Left ventricle myocardium inferior (tissue), 1 donor: ENCODE measurements around the gene GUCY2D. TPM values are rescaled to one million over a fixed set of nuclear protein-coding genes. Genes with fewer than 3 reads are reported as not detected.

Source experiments
- DNase-seq: peaks from one replicate; pipeline ENCODE4 v3.0.0-alpha.2; 2020
- H3K27ac ChIP-seq: fragments of 200-600 bp; replicated peaks from 2 replicates; pipeline ENCODE4 v1.8.0; 2021
- H3K27me3 ChIP-seq: fragments of 200-600 bp; 2 replicates; pipeline ENCODE4 v1.8.0; 2021; ENCODE audit warnings: low read depth
- H3K36me3 ChIP-seq: fragments of 200-600 bp; 2 replicates; pipeline ENCODE4 v1.8.0; 2021
- H3K4me1 ChIP-seq: fragments of 200-600 bp; 2 replicates; pipeline ENCODE4 v1.8.0; 2021
- H3K4me3 ChIP-seq: fragments of 200-600 bp; 2 replicates; pipeline ENCODE4 v1.8.0; 2021; ENCODE audit warnings: mild to moderate bottlenecking, moderate library complexity
- H3K9me3 ChIP-seq: fragments of 200-600 bp; replicated peaks from 2 replicates; pipeline ENCODE4 v1.8.0; 2021
- intact Hi-C: fragments of 100-400 bp; cut with micrococcal nuclease; formaldehyde crosslinking; loops from one replicate; pipeline ENCODE4 v1.11.0; 2022
- total RNA-seq: library from RNA; stranded (reverse); fragmentation: NEBNext Ultra II Directional; extraction: Animal tissue kit (Norgen Biotek cat#: 25700); gene quantifications from one replicate; pipeline ENCODE4 v1.2.1, GENCODE V29; 2021
- TF ChIP-seq, protein P1 (sequence below): fragments of 200-600 bp; IDR thresholded peaks from 2 replicates; pipeline ENCODE4 v1.8.0; 2021; ENCODE audit warnings: antibody characterized with exemption, mild to moderate bottlenecking, borderline replicate concordance
- donor health status: DM: no; HTN: yes; CAD: no; lungs with severe emphysema.

Gene GUCY2D
- total RNA-seq, 1 donor from 2014 or later = not detected

GRCh38 chr17:8062807-8063483 is 60.5 kb downstream of the GUCY2D start:
- H3K36me3 ChIP-seq = no peaks in the 10 kb centered on the region
- H3K4me1 ChIP-seq = peaks cover 9% of the 10 kb centered on the region
- no peak for DNase-seq
- H3K4me3 ChIP-seq = no peak overlapping the region
- no peaks in the 10 kb centered on the region for H3K9me3 ChIP-seq
- no peak overlapping the region for H3K27ac ChIP-seq
- intact Hi-C loops = no loop called here
- H3K27me3 ChIP-seq = peaks cover 94% of the 10 kb centered on the region
- TF ChIP-seq, protein P1, sequence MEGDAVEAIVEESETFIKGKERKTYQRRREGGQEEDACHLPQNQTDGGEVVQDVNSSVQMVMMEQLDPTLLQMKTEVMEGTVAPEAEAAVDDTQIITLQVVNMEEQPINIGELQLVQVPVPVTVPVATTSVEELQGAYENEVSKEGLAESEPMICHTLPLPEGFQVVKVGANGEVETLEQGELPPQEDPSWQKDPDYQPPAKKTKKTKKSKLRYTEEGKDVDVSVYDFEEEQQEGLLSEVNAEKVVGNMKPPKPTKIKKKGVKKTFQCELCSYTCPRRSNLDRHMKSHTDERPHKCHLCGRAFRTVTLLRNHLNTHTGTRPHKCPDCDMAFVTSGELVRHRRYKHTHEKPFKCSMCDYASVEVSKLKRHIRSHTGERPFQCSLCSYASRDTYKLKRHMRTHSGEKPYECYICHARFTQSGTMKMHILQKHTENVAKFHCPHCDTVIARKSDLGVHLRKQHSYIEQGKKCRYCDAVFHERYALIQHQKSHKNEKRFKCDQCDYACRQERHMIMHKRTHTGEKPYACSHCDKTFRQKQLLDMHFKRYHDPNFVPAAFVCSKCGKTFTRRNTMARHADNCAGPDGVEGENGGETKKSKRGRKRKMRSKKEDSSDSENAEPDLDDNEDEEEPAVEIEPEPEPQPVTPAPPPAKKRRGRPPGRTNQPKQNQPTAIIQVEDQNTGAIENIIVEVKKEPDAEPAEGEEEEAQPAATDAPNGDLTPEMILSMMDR = no peak

- no peak for DNase-seq
- no peaks in the 10 kb centered on the region for H3K9me3 ChIP-seq
- no peaks in the 10 kb centered on the region for H3K36me3 ChIP-seq
- no peak overlapping the region for H3K4me3 ChIP-seq
- intact Hi-C loops = no loop called here
- H3K27ac ChIP-seq = no peak overlapping the region
- H3K27me3 ChIP-seq = peaks cover 87% of the 10 kb centered on the region
- peaks cover 9% of the 10 kb centered on the region for H3K4me1 ChIP-seq
- TF ChIP-seq, protein P1 = no peak
Measured at GRCh38 chr17:8063761-8064534, 61.5 kb downstream of the GUCY2D start.

- Histone ChIP-seq H3K4me3 (no peak overlapping the region), H3K4me1 (peaks cover 9% of the 10 kb centered on the region), H3K27ac (no peak overlapping the region), H3K27me3 (peaks cover 81% of the 10 kb centered on the region), H3K9me3 (no peaks in the 10 kb centered on the region), H3K36me3 (no peaks in the 10 kb centered on the region)
- TF ChIP-seq, protein P1 = no peak
- intact Hi-C loops = no loop called here
- DNase-seq = no peak
Measured at GRCh38 chr17:8064561-8065019, 62.2 kb downstream of the GUCY2D start.

- Histone ChIP-seq H3K27me3 (peaks cover 80% of the 10 kb centered on the region), H3K9me3 (no peaks in the 10 kb centered on the region)
Measured at GRCh38 chr17:8066841-8067775, 64.7 kb downstream of the GUCY2D start.

More at GRCh38 chr17:8066841-8067775, 64.7 kb downstream of the GUCY2D start:
- no peaks in the 10 kb centered on the region for H3K36me3 ChIP-seq
- H3K27ac ChIP-seq = no peak overlapping the region
- H3K4me3 ChIP-seq = no peak overlapping the region
- no peak for DNase-seq
- peaks cover 9% of the 10 kb centered on the region for H3K4me1 ChIP-seq
- intact Hi-C loops = no loop called here
- TF ChIP-seq, protein P1 = no peak
